ENCODE measurements around the gene CEP72.

- TF ChIP-seq CTCF (IDR thresholded peaks at IDR 0.05) (no peak), POLR2A (IDR thresholded peaks at IDR 0.05; ENCODE audit: low read depth) (no peak)
These were observed 23.0 kb upstream of the CEP72 start for GRCh38 chr5:589173-589572.

All from esophagus muscularis mucosa (tissue), 3 donors.